ENCODE measurements around the gene RSRC1.
"Not testable (repeated sequence)": the region's sequence is repeated elsewhere in the genome, so short reads cannot be mapped to it uniquely, and the experiment has no call there.

Gene RSRC1

GRCh38 chr3:158221426-158221825 is 111.5 kb downstream of the RSRC1 start:
- no peak for DNase-seq (ENCODE audit: low read depth, low spot score)

- DNase-seq (ENCODE audit: low read depth, low spot score): no peak
Measured at GRCh38 chr3:158226429-158226828, 116.5 kb downstream of the RSRC1 start.

DNA sequence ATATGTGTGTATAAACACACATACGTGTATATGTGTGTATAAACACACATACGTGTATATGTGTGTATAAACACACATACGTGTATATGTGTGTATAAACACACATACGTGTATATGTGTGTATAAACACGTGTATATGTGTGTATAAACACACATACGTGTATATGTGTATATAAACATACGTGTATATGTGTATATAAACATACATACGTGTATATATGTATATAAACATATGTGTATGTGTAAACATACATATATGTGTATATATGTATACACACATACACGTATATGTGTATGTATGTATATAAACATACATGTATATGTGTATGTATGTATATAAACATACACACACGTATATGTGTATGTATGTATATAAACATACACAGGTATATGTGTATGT is 119.1 kb downstream of the RSRC1 start:
- DNase-seq (ENCODE audit: low read depth, low spot score): not testable (repeated sequence)

- no peak for DNase-seq (ENCODE audit: low read depth, low spot score)
Measured at GRCh38 chr3:158233791-158234190, 123.9 kb downstream of the RSRC1 start.

DNA sequence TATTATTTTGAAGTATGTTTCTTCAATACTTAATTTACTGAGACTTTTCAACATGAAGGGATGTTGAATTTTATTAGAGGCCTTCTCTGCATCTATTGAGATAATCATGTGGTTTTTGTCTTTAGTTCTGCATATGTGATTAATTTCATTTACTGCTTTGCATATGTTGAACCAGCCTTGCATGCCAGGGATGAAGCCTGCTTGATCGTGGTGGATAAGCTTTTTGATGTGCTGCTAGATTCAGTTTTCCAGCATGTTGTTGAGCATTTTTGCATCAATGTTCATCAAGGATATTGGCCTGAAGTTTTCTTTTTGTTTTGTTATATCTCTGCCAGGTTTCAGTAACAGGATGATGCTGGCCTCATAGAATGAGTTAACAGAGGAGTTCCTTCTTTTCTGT is 134.4 kb downstream of the RSRC1 start:
- DNase-seq (ENCODE audit: low read depth, low spot score): no peak

- DNase-seq (ENCODE audit: low read depth, low spot score): no peak
Measured at GRCh38 chr3:158247288-158247687, 137.4 kb downstream of the RSRC1 start.

DNA sequence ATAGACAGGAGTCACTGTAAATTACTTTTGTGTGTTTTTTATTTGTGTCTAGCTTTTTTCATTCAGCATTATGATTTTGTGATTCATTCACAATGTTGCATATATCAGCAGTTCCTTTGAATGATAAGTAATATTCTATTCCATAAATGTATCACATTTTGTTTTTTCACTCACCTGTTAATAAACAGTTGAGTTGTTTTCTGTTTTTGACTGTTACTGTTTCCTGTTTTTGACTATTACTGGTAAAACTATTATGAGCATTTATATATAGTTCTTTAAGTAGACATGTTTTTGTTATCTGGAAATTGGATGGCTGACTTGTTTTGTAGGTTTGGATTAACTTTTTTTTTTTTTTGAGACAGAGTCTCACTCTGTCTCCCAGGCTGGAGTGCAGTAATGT is 138.4 kb downstream of the RSRC1 start:
- no peak for DNase-seq (ENCODE audit: low read depth, low spot score)

DNA sequence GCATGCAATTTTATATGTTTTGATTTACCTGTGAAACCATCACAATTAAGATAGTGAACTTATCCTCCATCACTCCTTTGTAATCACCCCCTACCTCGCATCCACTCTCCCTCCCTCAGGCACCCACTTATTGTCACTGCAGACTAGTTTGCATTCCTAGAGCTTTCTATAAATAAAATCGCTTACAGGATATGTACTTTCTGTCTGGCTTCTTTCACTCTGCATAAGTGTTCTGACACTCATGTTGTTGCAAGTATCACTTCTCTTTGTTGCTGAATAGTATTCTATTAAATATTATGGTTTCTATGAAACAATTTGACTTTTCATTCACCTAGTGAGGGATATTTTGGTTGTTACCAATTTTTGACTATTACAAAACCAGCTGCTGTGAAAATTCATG is 139.3 kb downstream of the RSRC1 start:
- DNase-seq (ENCODE audit: low read depth, low spot score): no peak

GRCh38 chr3:158258619-158259018 is 148.7 kb downstream of the RSRC1 start:
- no peak for DNase-seq (ENCODE audit: low read depth, low spot score)

- no peak for DNase-seq (ENCODE audit: low read depth, low spot score)
Measured at GRCh38 chr3:158260392-158260791, 150.5 kb downstream of the RSRC1 start.

GRCh38 chr3:158261371-158261991 is 151.6 kb downstream of the RSRC1 start:
- no peak for DNase-seq (ENCODE audit: low read depth, low spot score)

DNA sequence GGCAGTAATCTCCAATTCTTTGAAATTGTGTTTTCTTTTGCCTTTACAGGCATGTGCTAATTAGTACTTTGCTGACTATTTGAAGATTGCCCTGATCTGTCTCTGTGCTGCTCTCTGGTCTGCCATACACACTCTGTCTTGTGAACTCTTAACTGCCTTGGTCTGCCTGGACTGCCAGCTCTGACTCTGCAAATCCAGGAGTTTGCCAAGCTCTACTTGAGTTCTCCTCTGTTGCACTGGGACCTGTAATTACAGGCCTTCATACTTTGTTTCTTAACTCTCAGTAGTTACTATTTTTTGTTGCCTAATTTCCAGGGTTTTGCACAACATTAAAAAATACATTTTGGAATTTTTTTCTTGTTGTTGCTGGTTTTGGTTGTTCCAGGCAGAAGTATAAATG is 155.0 kb downstream of the RSRC1 start:
- DNase-seq (ENCODE audit: low read depth, low spot score): no peak

DNA sequence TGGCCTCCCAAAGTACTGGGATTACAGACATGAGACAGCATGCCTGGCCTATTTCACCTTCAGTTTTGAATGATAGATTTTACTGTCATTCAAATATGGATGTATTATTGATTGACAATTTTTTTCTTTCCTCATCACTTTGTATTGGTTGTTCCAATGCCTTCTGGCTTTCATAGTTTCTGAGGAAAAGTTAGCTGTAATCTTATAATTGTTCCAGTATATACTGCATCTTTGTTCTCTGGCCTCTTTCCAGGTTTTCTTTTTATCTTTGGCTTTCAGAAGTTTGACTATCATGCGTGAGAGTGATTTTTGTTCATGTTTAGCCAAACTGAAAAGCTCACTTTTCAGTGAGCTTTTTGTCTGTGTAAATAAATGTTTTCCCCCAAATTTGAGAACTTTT is 157.1 kb downstream of the RSRC1 start:
- DNase-seq (ENCODE audit: low read depth, low spot score): no peak

GRCh38 chr3:158269942-158270341 is 160.1 kb downstream of the RSRC1 start:
- DNase-seq (ENCODE audit: low read depth, low spot score): no peak

- no peak for DNase-seq (ENCODE audit: low read depth, low spot score)
Measured at GRCh38 chr3:158272081-158272480, 162.2 kb downstream of the RSRC1 start.

- DNase-seq (ENCODE audit: low read depth, low spot score): no peak
Measured at GRCh38 chr3:158273656-158274055, 163.8 kb downstream of the RSRC1 start.

DNA sequence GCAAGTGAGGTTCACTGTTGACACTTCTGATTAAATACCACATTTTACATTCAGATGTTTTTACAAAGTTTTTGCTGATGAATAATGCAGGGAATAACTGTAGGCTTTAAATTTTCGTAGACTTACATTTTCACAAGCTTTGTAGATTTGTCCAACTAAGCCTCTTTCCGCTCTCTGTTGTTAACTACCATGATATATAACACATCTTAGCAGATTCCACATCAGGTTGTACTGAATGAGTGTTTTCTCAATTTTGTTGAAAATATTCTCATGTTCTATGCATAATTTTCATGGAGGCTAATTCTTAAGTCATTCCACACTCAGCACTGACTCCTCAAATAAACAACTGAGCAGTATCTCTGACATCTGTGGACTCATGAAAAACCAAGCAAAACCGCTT is 168.3 kb downstream of the RSRC1 start:
- DNase-seq (ENCODE audit: low read depth, low spot score): no peak

- DNase-seq (ENCODE audit: low read depth, low spot score): no peak
Measured at GRCh38 chr3:158279609-158280008, 169.7 kb downstream of the RSRC1 start.

DNA sequence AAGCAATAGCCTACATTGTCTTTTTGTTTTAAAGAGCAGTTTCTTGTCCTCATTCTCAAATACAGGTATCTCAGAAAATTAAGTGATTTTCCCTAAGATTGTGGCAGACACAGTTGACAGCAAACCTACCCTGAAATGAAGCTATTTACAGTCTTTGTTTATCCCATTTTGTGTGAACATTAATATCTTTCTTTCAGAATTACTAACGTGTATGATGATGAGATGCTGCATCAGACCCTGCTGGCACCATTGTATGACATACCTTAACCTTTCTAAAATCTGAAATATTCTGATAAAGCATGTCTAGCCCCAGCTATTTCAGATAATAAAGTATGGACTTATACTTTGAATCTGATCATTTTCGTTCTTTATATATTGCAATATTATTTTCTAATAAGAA is 185.9 kb downstream of the RSRC1 start:
- DNase-seq (ENCODE audit: low read depth, low spot score): no peak

- DNase-seq (ENCODE audit: low read depth, low spot score): no peak
Measured at GRCh38 chr3:158297940-158298339, 188.1 kb downstream of the RSRC1 start.

DNA sequence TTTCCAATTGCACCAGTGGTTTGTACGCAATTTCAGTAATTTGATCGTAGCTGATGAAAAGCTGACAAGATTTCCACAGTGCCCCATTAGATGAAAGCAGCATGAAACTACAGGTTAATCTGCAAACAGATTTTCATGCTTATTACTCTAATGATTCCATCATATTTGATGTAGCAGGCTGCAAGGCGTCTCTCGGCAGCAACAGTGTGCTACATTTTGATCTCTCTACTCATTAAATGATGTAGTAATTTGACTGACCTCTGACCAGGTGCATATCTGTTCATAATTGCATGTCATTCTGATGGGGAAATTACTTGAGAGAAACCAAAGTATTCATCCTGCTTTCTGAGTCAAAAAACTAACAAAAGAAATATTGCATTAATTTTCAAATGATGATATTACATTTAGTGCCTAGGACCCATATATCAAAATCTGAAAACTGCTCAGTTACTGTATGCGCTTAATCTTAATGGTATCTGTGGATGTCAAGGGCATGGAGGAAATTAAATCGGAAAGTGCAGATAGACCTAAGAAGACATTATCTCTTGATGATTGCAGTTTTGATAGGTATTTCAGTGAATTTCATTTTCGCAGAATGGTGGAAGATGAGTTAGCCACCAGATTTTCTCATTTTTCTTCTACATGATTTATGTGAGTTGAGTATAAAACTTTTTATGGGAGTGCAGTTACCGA is 198.5 kb downstream of the RSRC1 start:
- DNase-seq (ENCODE audit: low read depth, low spot score): no peak

DNA sequence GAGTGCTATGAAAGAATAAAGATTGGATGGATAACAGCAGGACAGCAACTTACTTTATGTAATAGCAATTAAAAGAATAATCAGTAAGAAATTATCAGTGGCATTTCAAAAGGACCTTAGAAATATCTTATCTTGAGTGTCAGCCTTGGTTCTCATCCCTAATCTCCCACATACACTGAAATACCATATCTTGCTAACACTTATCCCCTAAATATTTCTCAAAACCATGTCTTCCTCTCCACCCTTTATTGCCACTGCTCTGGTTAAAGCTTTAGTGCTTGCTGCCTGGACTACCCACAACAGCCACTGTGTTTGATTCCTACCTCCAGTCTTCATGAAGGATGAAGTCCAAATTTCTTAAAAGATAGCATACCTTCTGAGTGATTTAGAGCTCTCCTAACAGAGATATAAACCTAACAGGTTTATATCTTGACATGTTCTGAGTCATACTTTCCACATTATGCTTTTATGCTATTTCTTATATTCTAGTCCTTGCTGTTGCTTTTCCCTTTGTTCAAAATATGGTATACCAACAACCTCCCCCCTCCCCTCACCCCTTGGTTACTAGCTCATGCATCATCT is 202.8 kb downstream of the RSRC1 start:
- no peak for DNase-seq (ENCODE audit: low read depth, low spot score)

DNA sequence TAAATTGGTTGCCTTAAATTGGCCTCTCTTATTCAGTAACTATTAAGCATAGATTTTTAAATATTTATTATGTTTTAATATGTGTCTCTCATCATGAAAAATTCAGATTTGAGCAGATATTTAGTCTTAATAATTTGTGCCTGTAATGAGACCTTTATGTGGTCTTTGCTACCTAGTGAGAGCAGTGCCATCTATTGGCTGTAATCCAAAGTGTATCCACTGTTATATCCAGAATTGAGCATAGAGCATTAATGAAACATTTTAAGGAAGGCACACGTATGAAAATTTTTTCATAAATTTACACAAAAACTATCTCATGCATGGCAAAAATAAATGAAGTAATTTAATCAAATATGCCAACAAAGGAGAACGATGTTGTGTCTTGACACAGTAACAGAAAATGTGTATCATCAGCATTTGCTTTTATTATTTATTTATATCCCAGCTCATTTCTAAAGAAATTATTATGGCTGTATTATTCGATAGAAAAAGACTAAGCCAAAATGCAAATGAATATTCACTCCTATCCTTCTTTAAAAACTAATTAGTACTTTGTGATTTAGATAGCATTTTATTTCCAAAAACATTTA is 203.5 kb downstream of the RSRC1 start:
- DNase-seq (ENCODE audit: low read depth, low spot score): no peak
